C4-2B (cell line): ENCODE results near the gene ATG7.

Source experiments
- CTCF ChIP-seq: fragments of 450-650 bp; conservative IDR thresholded peaks from 2 replicates; pipeline ENCODE4 v1.5.1; 2017; ENCODE audit warnings: mild to moderate bottlenecking
- ZFX ChIP-seq: fragments of 450-650 bp; IDR thresholded peaks from 2 replicates; pipeline ENCODE4 v1.6.1; 2017

- TF ChIP-seq CTCF: no peak
- no peak for TF ChIP-seq ZFX
Observed at GRCh38 chr3:11558918-11559815, 287.0 kb downstream of the ATG7 start.
